ENCODE results near the gene SEMA4C.
"Not testable (repeated sequence)": the region's sequence is repeated elsewhere in the genome, so short reads cannot be mapped to it uniquely, and the experiment has no call there.

SEMA4C gene

DNA sequence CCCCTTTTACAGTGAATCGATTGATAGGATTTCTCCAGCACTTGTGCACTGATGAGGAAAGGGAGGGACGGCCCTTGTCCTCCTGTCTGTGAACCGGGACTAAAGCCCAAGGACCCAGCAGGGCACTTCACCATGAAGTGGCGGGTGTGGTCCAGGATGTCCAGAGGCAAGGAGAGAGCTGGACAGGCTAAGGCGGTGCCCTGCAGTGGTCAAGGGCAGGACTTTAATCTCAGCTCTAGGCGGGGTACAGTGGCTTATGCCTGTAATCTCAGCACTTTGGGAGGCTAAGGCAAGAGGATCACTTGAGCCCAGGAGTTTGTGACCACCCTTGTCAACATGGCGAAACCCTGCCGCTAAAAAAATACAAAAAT, 28.2 kb upstream of the SEMA4C start:
- no peak for DNase-seq (ENCODE audit: low spot score)

DNA sequence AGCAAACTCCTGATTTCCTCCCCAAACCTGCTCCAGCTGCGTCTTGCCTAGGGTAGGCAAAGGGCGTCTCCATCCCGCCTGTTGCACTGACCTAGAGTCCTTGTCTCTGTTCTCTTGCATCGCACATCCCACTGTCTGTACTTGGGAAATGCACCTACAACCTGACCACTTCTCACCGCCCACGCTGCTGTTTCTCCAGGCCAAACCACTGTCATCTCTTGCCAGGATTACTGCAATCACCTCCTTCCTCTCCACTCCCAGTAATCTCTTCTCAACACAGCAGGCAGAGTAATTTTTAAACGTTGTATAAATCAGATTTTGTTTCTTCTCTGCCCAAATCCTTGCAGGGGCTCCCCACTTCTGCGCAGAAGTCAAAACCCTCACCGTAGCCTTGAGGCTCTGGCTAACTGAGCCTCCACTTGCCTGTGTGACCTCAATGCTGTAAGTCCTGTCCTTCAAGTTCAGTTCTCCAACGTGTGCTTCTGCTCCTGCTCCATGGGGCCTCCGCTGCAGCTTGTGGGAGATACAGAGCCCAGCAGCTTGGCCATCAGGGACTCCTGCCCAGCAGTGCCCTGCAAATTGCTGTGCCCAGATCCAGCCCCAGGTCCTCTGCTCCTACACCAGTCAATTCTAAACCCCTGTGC, 27.7 kb upstream of the SEMA4C start:
- no peak for DNase-seq (ENCODE audit: low spot score)

DNA sequence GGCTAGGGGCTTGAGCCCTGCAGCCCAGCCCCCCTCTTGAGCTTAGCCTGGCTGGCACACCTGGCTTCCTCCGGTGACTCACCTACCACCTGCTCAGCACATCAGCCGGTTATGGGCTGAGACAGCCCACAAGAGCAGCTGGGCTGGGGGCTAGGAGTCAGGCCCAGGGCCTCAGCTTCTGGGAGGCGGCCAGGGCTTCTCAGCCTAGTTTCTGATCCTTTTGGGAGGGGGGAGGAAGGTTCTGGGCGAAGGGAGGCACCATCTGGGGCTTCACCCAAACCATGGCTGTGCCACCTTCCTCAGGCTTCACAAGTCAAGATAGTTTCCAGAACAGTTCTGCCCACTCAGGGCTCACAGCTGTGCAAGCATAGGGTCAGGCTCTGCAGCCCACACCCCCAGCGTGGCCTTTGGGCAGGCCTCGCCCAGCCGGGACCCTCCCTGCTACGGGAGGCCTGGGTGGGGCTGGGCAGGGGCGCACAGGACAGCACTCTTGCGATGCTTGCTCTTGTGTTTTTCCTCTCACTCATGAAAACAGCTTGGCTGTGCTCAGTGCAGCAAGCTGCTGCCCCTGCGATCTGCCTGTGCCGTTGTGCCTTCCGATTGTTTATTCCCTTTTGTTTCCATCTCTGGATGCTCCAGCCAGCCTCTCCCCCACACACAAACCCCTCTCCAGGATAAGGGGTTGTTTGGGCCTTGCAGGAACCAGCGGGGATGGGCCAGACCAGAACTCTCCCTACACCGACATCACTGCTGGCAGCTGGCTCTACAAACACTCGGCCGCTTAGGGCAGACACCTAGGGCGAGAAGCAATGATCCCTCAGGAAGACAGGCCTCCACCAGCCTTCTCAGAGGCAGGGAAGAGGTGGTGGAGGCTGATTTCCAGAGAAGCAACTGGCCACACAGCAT, 26.1 kb upstream of the SEMA4C start:
- no peak for DNase-seq (ENCODE audit: low spot score)

DNA sequence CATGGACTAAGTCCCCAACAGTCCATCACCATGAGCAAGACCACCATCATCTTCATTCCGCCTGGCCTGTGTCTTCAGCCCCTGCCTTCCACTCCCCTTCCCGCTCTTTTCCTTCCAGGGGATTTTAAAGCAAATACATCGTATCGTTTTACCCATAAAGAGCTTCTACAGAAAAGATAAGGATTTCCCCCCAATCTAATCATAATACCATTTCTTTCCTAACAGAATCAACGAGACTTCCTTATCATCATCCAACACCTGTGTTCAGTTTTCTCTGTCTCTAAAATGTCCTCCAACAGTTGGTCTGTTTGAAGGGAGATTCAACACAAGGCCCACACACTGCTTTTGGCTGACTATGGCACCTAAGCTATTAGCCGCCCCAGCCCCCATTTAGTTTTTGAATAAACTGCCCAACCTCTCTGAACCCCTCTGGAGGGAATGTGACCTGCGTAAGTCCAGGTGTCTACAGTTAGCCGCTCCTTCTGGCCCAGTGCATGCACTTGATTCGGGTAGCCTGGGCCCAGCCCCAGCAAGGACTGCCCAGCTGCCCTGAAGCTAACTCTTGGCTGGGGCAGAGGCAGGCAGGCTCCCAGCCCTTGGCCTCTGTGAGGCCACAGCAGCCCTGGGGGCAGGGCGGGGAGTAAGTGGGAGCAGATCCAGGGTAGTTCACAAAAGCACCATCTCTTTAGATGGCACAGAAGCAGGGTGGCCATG, 25.3 kb upstream of the SEMA4C start:
- DNase-seq (ENCODE audit: low spot score), result no peak

DNA sequence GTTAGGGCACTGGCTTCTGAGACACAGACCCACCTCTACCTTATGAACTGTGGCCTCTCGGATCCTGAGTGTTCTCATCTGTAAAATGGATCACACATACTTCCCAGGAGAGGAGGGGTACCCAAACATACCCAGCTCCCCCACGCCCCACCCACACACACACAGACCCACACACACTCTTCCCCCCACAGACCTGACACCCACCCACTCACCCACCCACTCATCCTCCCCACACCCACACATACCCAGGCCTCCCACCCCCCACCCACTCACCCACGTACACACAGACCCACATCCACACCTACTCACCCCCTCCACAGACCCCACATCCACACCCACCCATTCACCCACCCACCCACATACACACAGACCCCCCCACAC, 24.3 kb upstream of the SEMA4C start:
- DNase-seq (ENCODE audit: low spot score), result no peak

DNA sequence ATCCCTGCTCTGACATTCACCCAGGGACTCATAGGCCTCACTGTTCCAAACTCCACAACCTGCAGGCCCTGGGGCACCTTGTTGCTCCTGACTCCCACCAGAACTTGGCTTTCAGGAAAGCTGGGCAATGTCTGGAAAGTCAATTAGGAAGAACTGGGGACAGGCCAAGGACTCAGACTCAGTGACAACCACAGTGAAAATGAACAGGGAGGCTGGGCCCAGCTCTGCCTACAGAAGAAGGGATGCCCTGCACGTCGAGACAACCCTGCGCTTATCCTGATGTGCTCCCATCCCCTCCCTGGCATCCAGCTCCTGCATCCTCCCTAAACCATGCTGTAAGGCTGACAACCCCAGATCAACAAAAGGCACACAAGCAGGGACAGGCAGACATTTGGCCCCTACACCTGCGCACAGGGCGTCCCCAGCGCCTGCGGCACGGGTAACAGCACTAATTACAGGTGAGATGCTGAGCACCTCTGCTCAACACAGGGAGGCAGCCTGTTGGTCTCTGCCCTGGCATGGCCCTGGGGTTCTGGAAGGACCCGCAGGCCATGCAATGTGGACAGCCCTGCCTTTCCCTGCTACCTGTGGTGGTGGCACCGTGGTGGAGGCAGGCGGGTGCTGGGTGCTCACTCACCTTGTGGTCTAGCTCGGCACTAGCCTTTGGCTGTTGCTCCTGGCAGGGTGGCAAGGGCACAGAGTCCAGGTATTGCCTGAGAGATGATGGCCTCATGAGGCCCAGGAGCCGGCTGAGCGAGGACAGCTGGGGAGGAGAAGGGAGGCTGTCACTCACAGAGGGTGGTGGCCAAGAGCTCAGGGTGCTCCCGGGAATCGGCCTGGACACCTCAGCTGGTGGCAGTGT, 23.6 kb upstream of the SEMA4C start:
- DNase-seq (ENCODE audit: low spot score), result no peak

DNA sequence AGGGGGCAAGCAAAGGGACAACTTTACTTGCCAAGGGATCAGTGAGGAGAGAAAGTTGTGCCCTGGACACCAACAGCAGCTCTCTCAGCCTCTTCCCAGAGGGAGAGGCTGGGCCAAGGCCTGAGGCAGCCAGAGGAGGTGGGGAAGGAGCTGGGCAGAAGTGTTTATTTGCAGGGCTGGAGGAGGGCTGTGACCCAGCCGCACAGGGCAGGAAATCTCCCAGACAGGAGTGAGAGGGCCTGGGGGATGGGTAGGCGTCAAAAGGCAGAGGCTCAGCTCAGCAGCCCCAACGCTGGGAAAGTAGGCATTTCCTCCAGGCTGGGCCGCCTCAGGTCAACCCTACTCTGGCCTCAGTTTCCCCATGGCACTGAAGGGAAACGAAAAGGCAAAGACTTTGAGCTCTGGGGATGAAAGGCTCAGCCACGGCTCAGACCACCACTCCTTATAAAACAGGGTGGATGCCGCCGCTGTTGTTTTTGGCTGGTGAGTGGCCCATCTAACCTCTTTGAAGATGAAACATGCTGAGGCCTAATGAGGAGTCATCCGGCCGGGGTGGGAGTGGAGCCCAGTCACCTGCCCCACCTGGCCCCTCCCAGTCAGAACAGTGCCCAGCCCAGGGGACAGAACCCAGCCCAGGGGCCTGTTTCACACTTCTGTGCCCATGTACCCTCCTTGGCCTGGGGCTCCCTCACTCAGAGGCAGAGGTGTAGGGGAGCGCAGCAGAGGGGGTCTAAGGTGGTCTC, 21.9 kb upstream of the SEMA4C start:
- DNase-seq (ENCODE audit: low spot score), result no peak

DNA sequence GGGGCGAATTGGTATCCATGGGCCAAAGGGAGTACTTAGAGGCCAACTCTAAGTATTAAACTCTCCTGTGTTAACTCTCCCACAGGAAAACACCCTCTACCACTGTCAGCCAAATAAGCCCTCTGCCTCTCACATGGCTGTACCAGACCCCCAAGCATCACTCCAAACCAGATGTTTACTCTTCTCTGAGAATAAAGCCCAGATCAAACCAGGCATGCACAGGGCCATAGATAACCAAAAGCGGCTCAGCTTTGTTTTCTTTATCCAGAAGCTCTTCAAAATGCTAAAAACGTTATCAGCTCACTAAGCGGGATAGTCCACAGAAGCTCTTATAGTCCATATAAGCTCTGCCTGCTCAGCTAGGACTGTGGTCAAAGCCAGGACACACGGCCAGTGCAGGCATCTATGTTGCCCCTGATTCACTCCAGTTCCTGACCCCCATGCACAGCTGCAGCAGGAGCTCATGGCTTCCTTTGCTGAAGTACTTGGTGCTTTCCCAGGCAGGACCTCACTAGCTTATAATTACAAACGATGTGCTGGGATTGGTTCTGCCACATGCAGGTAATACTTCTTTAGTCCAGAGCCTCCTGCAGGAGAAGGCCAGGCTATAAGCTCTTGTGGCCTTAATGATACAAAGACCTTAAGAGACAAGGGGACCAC, 21.0 kb upstream of the SEMA4C start:
- DNase-seq (ENCODE audit: low spot score), result no peak

DNA sequence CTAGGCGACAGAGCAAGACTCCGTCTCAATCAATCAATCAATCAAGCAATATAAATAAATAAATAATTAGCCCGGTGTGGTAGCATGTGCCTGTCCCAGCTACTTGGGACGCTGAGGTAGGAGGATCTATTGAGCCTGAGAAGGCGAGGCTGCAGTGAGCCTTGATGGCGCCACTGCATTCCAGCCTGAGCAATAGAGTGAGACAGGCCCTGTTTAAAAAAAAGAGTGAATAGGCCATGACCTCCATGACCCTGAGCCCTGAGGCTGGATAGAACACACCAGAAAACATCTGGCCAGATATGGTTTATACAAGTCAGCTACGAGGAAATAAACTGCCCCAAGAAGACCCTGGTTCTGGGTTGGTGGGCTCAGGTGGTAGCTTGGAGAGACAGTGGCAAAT, 20.4 kb upstream of the SEMA4C start:
- no peak for DNase-seq (ENCODE audit: low spot score)

DNA sequence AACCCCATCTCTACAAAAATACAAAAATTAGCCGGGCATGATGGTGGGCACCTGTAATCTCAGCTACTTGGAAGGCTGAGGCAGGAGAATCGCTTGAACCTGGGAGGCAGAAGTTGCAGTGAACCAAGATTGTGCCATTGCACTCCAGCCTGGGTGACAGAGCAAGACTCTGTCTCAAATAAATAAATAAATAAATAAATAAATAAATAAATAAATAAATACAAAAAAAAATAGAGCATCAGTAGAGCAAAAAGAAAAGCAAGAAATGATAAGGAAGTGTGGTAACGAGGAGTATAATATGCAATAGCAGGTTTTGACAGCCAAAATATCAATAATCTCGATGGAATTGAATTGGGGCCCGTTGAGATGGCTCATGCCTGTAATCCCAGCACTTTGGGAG, 19.6 kb upstream of the SEMA4C start:
- not testable (repeated sequence) for DNase-seq (ENCODE audit: low spot score)

DNA sequence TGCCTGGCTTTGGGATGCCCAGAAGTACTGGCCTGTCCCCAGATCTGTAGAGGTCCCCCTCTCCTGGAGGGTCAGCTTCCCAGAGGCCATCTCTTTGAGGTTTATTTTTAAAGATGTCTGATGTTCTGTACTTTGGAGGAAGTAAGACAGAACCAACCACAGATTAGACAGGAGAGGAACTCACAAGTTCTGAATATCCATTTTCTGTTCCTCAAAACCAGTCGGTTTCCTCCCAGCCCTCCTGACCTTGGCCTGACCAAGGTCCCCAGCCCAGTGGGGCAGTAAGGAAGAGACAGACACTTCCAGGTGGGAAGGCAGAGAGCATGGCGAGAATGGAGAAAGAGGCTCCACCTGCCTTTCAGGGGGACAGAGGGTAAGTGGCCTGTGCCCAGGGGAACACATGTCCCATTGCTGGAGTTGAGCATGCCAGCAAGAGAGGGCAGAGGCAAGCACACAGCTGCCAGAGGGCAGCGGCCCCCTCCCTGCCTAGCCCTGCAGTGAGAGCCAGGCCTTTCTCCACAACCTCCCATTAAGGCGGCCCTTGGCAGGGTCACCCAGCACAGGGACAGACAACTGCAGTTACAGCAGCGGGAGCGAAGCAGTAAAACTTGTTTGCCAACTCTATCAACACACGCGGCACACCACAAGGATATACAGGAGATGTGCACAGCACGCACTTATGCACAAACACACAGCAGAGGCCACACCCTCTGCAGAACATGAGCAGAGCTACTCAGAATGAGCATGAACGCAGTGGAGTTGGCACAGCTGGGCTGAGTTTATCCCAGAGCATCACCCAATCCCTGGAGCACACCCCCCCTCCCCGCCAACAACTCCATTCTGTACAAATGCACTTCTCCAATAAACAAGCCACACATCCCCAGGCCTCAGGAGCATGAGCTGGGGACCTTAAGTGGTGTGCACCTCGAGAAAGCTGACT, 18.5 kb upstream of the SEMA4C start:
- DNase-seq (ENCODE audit: low spot score), result no peak

DNA sequence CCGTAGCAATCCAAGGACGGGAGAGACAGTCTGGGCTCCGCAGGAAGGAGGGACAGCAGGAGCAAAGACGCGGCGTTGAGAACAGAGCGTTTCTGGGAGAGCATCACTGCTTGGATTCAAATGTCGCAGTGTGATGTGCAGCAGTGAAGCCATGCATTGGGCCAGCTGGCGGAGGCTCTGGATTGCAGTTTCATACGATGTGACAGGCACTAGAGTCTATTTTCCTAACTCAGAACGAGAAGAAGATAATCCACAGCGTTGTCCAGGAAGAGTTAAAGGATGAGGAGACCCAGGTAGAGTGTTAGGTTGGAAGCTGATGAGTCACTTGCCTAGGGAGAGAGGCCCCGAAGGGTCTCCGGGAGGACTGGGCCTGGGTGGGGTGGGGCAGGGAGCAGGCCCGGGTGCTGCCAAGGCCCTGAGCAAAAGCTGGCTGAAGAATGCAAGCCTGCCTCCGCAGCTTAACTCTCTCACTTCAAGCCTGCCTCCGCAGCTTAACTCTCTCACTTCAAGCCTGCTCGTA, 17.7 kb upstream of the SEMA4C start:
- no peak for DNase-seq (ENCODE audit: low spot score)

DNA sequence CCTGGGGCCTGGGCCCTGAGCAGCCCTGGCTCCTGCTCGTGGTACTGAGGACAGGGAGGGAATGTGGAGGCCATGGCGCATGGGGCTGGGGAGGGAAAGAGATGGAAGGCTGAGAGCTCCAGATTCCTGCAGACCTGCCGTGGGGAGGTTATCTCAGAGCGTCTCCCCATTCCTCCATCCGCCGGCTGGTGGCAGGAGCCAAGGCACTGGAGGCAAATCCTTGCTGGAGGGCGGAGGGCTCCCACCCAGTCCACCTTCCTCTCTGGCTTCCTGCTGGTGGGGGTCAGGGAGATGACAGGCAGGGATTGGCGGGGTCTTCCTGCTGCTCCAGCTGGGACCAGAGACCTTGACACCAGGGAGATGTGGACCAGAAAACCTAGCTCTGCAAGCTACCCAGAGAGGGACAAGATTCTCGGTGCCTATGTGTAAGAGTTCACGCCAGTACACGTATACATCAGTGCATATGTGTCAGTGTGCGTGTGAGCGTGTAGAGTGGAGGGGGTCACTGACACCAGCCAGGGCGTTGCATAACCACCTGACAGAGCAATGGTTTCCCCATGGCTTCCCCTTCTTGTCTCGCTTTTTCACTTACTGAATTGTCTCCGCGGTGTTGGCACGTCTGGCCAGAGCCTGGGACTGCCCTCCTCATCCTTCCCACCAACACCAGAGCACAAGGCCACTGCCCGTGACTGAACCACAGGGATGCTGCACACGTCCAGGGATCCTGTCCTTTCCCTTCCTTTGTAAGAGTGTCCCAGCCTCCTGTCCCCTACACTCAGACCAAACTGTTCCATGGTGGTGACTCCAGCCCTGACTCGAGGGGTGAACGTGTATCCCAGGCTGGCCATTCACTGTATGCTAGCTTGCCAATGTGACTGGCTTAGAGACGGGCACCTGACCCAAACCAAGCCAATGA, 15.8 kb upstream of the SEMA4C start:
- DNase-seq (ENCODE audit: low spot score), result no peak

DNA sequence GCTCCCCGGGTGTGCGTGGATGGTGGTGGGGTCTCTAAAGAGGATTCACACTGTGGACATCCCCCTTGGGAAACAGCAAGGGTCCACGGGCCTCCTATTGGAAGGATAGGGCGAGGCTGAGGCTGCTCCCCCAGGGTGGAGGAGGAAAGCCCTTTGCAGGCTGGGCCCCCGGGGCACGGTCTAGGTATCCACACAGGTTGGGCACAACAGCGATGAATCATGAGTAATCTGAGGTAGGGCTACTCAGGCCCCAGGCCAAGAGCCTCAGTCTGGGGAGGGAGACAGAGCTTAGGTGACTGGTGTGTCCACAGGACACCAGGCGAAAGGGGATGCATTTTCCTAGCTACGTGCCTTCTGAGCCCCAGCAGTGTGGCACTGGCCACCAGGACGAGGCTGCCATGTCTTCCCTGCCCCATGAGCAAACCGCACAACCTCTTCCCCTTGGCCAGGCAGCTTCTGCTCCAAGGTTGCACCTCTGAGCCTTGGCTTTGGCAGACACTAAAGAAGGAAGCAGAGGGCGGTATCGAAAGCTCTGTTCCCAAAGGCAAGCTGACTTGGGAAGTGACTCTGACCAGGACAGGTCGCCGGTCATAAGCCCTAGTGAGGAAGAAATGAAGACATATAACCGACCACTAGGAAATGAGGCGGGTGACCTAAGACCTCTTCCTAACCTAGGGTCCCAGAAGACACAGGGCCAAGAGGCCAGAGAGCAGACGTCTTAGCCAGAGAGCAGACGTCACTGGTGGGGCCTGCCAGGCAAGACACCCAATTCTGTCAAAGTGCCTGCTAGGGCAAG, 14.6 kb upstream of the SEMA4C start:
- DNase-seq (ENCODE audit: low spot score), result no peak

DNA sequence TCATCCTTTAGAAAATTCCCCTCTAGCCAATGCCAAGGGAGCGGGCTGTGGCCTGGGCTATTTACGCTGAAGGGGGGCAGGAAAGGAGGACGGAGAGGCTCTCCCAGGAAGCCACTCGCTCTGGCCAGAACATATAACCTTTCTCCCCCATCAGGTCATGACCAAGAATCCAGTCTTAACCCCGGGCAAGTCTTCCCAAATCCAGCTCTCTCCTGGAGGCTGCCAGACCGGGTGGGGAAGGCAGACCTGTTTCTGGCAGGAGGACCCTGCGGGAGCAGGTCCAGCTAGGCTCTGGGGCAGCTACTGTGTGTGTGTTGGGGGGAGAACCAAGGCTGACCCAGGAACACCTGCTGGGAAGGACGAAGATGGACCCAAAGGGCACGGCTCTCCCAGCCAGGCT, 13.4 kb upstream of the SEMA4C start:
- no peak for DNase-seq (ENCODE audit: low spot score)

DNA sequence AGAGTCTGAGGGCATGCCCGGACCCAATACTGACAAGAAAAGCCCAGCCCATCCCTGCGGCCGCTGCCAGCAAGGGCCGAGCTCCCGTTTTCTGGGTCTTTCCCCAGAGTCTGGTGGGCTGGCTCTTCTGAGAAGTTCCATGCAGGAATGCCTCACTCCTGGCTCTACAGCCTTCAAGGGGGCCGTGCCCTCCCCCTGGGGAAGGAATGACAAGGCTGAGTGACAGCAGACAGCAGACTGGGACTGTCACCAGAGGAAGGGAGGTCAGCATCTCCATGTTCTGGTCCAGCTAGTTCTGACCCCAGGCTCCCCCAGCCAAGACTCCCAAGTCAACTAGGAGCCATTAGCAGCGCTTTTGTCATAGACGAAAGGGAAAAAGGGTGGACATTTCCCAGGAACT, 13.0 kb upstream of the SEMA4C start:
- DNase-seq (ENCODE audit: low spot score), result no peak

DNA sequence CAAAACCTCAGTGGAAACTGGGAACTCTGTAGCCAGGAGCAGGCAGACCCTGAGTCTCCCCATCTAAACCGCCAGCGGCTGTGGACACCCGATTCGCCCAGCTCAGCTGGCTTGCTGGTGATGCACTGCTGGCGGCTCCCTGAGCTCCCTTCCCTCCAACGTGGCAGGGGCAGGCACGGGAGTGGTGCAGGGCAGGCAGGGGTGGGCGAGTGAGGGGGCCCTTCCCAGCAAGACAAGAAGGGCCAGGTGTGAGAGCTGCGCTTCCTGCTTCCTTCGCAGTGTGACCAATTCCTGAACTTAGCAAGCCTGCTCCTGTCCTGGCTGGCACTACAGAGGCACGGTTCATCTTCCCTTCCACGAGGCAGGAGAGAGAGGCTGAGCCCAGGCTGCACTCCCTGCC, 12.3 kb upstream of the SEMA4C start:
- DNase-seq (ENCODE audit: low spot score), result no peak
